ENCODE results near the gene PROC.

DNA sequence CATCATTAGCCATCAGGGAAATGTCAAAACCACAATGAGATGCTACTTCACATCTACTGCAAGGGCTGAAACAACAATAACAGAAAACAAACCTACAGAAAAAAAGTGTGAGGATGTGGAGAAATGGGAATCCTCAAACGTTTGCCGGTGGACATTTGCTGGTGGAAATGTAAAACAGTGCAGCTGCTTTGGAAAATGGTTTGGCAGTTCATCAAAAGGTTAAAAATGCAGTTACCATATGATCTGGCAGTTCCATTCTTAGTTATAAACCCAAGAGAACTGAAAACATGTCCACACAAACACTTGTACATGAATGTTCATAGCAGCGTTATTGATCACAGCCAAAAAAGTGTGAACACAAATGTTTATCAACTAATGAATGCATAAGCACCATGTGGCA is 44.2 kb downstream of the PROC start:
- TF ChIP-seq, protein P1, sequence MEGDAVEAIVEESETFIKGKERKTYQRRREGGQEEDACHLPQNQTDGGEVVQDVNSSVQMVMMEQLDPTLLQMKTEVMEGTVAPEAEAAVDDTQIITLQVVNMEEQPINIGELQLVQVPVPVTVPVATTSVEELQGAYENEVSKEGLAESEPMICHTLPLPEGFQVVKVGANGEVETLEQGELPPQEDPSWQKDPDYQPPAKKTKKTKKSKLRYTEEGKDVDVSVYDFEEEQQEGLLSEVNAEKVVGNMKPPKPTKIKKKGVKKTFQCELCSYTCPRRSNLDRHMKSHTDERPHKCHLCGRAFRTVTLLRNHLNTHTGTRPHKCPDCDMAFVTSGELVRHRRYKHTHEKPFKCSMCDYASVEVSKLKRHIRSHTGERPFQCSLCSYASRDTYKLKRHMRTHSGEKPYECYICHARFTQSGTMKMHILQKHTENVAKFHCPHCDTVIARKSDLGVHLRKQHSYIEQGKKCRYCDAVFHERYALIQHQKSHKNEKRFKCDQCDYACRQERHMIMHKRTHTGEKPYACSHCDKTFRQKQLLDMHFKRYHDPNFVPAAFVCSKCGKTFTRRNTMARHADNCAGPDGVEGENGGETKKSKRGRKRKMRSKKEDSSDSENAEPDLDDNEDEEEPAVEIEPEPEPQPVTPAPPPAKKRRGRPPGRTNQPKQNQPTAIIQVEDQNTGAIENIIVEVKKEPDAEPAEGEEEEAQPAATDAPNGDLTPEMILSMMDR (IDR thresholded peaks at IDR 0.05), result no peak
- TF ChIP-seq EP300 (IDR thresholded peaks at IDR 0.05), result no peak
- TF ChIP-seq POLR2A (IDR thresholded peaks at IDR 0.05), result no peak

Data from tibial nerve (tissue), 4 donors.